Panc1 (cell line): ENCODE data around the gene ETF1.

Source experiments
- CTCF ChIP-seq: fragments of 450-650 bp; IDR thresholded peaks from 2 replicates; pipeline ENCODE4 v1.5.1; 2017; ENCODE audit warnings: mild to moderate bottlenecking
- REST ChIP-seq, 2 experiments: IDR thresholded peaks; 2 replicates each; pipeline ENCODE4 v1.6.1; 2011 to 2012; ENCODE audit warnings: low read depth in 2 of 2, control low read depth in 1 of 2, low read length in 1 of 2, mild to moderate bottlenecking in 1 of 2, moderate library complexity in 1 of 2; ENCODE audit not compliant: insufficient read depth in 1 of 2

- TF ChIP-seq CTCF (no peak), REST (IDR thresholded peaks at IDR 0.05; ENCODE audit: insufficient read depth in 1 of 2, low read depth in 2 of 2, low read length in 1 of 2) (no peak)
Measured at GRCh38 chr5:138568061-138568824, 25.2 kb upstream of the ETF1 start.
